Peyer's patch (tissue), 4 donors: ENCODE data around the gene ZNF207. TPM values are rescaled to one million over a fixed set of nuclear protein-coding genes. Genes with fewer than 3 reads are reported as not detected.
"Not testable (repeated sequence)": the region's sequence is repeated elsewhere in the genome, so short reads cannot be mapped to it uniquely, and the experiment has no call there.

Experiments used
- DNase-seq, 3 donors: peaks; one replicate each; pipeline ENCODE4 v3.0.0-alpha.2; 2017 to 2019
- H3K27ac ChIP-seq, 4 donors: fragments of 200-600 bp; sonication (generic); one replicate each; pipeline ENCODE4 v1.5.1; 2016 to 2019
- H3K27me3 ChIP-seq, 2 donors: fragments of 200-600 bp; sonication (generic); one replicate each; pipeline ENCODE4 v1.5.1; 2019
- H3K36me3 ChIP-seq, 3 donors: fragments of 200-600 bp; sonication (generic); one replicate each; pipeline ENCODE4 v1.5.1; 2016 to 2019
- H3K4me1 ChIP-seq, 4 donors: fragments of 200-600 bp; sonication (generic); one replicate each; pipeline ENCODE4 v1.5.1; 2016 to 2019
- H3K4me3 ChIP-seq, 4 donors: fragments of 200-600 bp; sonication (generic); 1 replicate in 3 of 4; 2 replicates in 1 of 4; pipeline ENCODE4 v1.5.1; 2016 to 2019; ENCODE audit warnings: mild to moderate bottlenecking in 1 of 4
- H3K9me3 ChIP-seq, 4 donors: fragments of 200-600 bp; sonication (generic); one replicate each; pipeline ENCODE4 v1.5.1; 2016 to 2019; ENCODE audit warnings: mild to moderate bottlenecking in 1 of 4
- CTCF ChIP-seq, 6 experiments: fragments of 450-650 bp in 4 of 6; fragments of 200-600 bp in 2 of 6; sonication (generic) in 1 of 6; IDR thresholded peaks; one replicate each; pipeline ENCODE4 v1.5.1; 2017 to 2019; ENCODE audit warnings: antibody characterized with exemption in 6 of 6, mild to moderate bottlenecking in 3 of 6, moderate library complexity in 1 of 6
- POLR2A ChIP-seq, 2 donors: fragments of 450-650 bp; IDR thresholded peaks; one replicate each; pipeline ENCODE4 v1.5.1; 2017; ENCODE audit warnings: antibody characterized with exemption in 2 of 2, mild to moderate bottlenecking in 2 of 2, moderate library complexity in 2 of 2
- total RNA-seq, 4 donors: library from RNA; depleted of rRNA; stranded (reverse); fragments of >200 nt; gene quantifications; one replicate each; pipeline ENCODE4 v1.1.0, GENCODE V29; 2016

Gene ZNF207
- total RNA-seq, 4 donors from 2014 or later, result 139 to 234 (median 184) TPM

GRCh38 chr17:32318071-32318470 lies 31.9 kb upstream of the ZNF207 start:
- Histone ChIP-seq H3K36me3 (no peaks in the 10 kb centered on the region), H3K4me1 (no peaks in the 10 kb centered on the region), H3K4me3 (no peak overlapping the region), H3K9me3 (no peaks in the 10 kb centered on the region), H3K27ac (no peak overlapping the region), H3K27me3 (no peaks in the 10 kb centered on the region)
- no peak for TF ChIP-seq CTCF (IDR thresholded peaks at IDR 0.05)
- no peak for TF ChIP-seq POLR2A (IDR thresholded peaks at IDR 0.05)
- no peak for DNase-seq

- DNase-seq, result peak; percentile 75 to 91 (median 81)
- Histone ChIP-seq H3K4me1 (peaks cover 0 to 9% (median 0%) of the 10 kb centered on the region in 4 donors), H3K27me3 (no peaks in the 10 kb centered on the region), H3K27ac (no peak overlapping the region), H3K4me3 (peak overlapping the region in 1 of 4 donors; percentile 7), H3K36me3 (no peaks in the 10 kb centered on the region), H3K9me3 (no peaks in the 10 kb centered on the region)
- no peak for TF ChIP-seq POLR2A (IDR thresholded peaks at IDR 0.05)
- peak; percentile 71 to 92 (median 90) for TF ChIP-seq CTCF (IDR thresholded peaks at IDR 0.05)
Observed at GRCh38 chr17:32319548-32319905, 30.4 kb upstream of the ZNF207 start.

GRCh38 chr17:32320080-32320479 lies 29.9 kb upstream of the ZNF207 start:
- not testable (repeated sequence) for H3K27me3 ChIP-seq, H3K36me3 ChIP-seq, H3K27ac ChIP-seq, H3K9me3 ChIP-seq, DNase-seq, H3K4me3 ChIP-seq
- peaks cover 0 to 10% (median 0%) of the 10 kb centered on the region in 4 donors for H3K4me1 ChIP-seq

GRCh38 chr17:32320847-32321246 lies 29.1 kb upstream of the ZNF207 start:
- TF ChIP-seq CTCF (IDR thresholded peaks at IDR 0.05), result no peak

GRCh38 chr17:32323046-32323445 lies 26.9 kb upstream of the ZNF207 start:
- no peak overlapping the region for H3K27ac ChIP-seq
- H3K9me3 ChIP-seq, result no peaks in the 10 kb centered on the region
- no peak overlapping the region for H3K4me3 ChIP-seq
- no peak for TF ChIP-seq POLR2A (IDR thresholded peaks at IDR 0.05)
- TF ChIP-seq CTCF (IDR thresholded peaks at IDR 0.05), result no peak
- peaks cover 0 to 10% (median 0%) of the 10 kb centered on the region in 4 donors for H3K4me1 ChIP-seq
- H3K36me3 ChIP-seq, result no peaks in the 10 kb centered on the region
- DNase-seq, result no peak
- no peaks in the 10 kb centered on the region for H3K27me3 ChIP-seq

More at GRCh38 chr17:32320847-32321246, 29.1 kb upstream of the ZNF207 start:
- Histone ChIP-seq H3K4me3 (no peak overlapping the region), H3K36me3 (no peaks in the 10 kb centered on the region), H3K4me1 (peaks cover 0 to 10% (median 0%) of the 10 kb centered on the region in 4 donors), H3K27me3 (no peaks in the 10 kb centered on the region), H3K9me3 (no peaks in the 10 kb centered on the region), H3K27ac (no peak overlapping the region)
- no peak for DNase-seq

- peak overlapping the region in 2 of 4 donors; percentile 28 to 35 for H3K4me3 ChIP-seq
- no peak overlapping the region for H3K27ac ChIP-seq
- H3K27me3 ChIP-seq, result no peaks in the 10 kb centered on the region
- H3K36me3 ChIP-seq, result no peaks in the 10 kb centered on the region
- TF ChIP-seq POLR2A (IDR thresholded peaks at IDR 0.05) (no peak), CTCF (IDR thresholded peaks at IDR 0.05) (no peak)
- H3K4me1 ChIP-seq, result peaks cover 0 to 10% (median 0%) of the 10 kb centered on the region in 4 donors
- no peaks in the 10 kb centered on the region for H3K9me3 ChIP-seq
- peak in 1 of 3 donors; percentile 50 for DNase-seq
Observed at GRCh38 chr17:32323811-32324491, 26.0 kb upstream of the ZNF207 start.
